ENCODE data around the gene LCMT1.

GRCh38 chr16:25121824-25122600 is 10.5 kb downstream of the LCMT1 start:
- TF ChIP-seq, protein P1, sequence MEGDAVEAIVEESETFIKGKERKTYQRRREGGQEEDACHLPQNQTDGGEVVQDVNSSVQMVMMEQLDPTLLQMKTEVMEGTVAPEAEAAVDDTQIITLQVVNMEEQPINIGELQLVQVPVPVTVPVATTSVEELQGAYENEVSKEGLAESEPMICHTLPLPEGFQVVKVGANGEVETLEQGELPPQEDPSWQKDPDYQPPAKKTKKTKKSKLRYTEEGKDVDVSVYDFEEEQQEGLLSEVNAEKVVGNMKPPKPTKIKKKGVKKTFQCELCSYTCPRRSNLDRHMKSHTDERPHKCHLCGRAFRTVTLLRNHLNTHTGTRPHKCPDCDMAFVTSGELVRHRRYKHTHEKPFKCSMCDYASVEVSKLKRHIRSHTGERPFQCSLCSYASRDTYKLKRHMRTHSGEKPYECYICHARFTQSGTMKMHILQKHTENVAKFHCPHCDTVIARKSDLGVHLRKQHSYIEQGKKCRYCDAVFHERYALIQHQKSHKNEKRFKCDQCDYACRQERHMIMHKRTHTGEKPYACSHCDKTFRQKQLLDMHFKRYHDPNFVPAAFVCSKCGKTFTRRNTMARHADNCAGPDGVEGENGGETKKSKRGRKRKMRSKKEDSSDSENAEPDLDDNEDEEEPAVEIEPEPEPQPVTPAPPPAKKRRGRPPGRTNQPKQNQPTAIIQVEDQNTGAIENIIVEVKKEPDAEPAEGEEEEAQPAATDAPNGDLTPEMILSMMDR (conservative IDR thresholded peaks at IDR 0.05; ENCODE audit: low read depth, low read length), result no peak
- no peak for TF ChIP-seq EZH2phosphoT487 (IDR thresholded peaks at IDR 0.05; ENCODE audit: borderline replicate concordance, low read length)
